ENCODE data around the gene CD40. TPM values are rescaled to one million over a fixed set of nuclear protein-coding genes. Genes with fewer than 3 reads are reported as not detected.

CD40 gene
- total RNA-seq, 3 donors from 2014 or later: 11.7 to 21.6 (median 17.0) TPM

- no peak for TF ChIP-seq CTCF (IDR thresholded peaks at IDR 0.05)
- TF ChIP-seq POLR2AphosphoS5 (IDR thresholded peaks at IDR 0.05): no peak
- no peak for TF ChIP-seq POLR2A (IDR thresholded peaks at IDR 0.05)
- Histone ChIP-seq H3K27me3 (no peaks in the 10 kb centered on the region), H3K4me3 (peak overlapping the region in 1 of 3 donors; percentile 78), H3K4me1 (peaks cover 0 to 4% of the 10 kb centered on the region in 2 donors), H3K9me3 (no peaks in the 10 kb centered on the region), H3K27ac (peak overlapping the region in 1 of 2 donors; percentile 94), H3K36me3 (no peaks in the 10 kb centered on the region)
- intact Hi-C loops (cut with DNase I; ENCODE audit: low total_unique reads): no loop called here
- no peak for DNase-seq (ENCODE audit: low spot score in 2 of 2)
Measured at GRCh38 chr20:46119547-46119946, 1.4 kb downstream of the CD40 start.

- Histone ChIP-seq H3K36me3 (no peaks in the 10 kb centered on the region), H3K27ac (no peak overlapping the region)
- no peak for TF ChIP-seq POLR2A (IDR thresholded peaks at IDR 0.05)
- TF ChIP-seq CTCF (IDR thresholded peaks at IDR 0.05): no peak
- TF ChIP-seq POLR2AphosphoS5 (IDR thresholded peaks at IDR 0.05): no peak
Measured at GRCh38 chr20:46120136-46120535, 2.0 kb downstream of the CD40 start.

GRCh38 chr20:46121184-46121930, 3.2 kb downstream of the CD40 start:
- no peak for DNase-seq (ENCODE audit: low spot score in 2 of 2)
- H3K36me3 ChIP-seq: no peaks in the 10 kb centered on the region
- H3K4me3 ChIP-seq: no peak overlapping the region
- no peaks in the 10 kb centered on the region for H3K9me3 ChIP-seq
- peaks cover 0 to 4% of the 10 kb centered on the region in 2 donors for H3K4me1 ChIP-seq
- no peaks in the 10 kb centered on the region for H3K27me3 ChIP-seq
- H3K27ac ChIP-seq: peak overlapping the region in 1 of 2 donors; percentile 12
- intact Hi-C loops (cut with DNase I; ENCODE audit: low total_unique reads): no loop called here
- no peak for TF ChIP-seq POLR2A (IDR thresholded peaks at IDR 0.05)
- no peak for TF ChIP-seq CTCF (IDR thresholded peaks at IDR 0.05)
- TF ChIP-seq POLR2AphosphoS5 (IDR thresholded peaks at IDR 0.05): no peak

More at GRCh38 chr20:46120136-46120535, 2.0 kb downstream of the CD40 start:
- no peaks in the 10 kb centered on the region for H3K27me3 ChIP-seq
- DNase-seq (ENCODE audit: low spot score in 2 of 2): no peak
- H3K4me3 ChIP-seq: no peak overlapping the region
- intact Hi-C loops (cut with DNase I; ENCODE audit: low total_unique reads): no loop called here
- no peaks in the 10 kb centered on the region for H3K9me3 ChIP-seq
- H3K4me1 ChIP-seq: peaks cover 0 to 4% of the 10 kb centered on the region in 2 donors

- no peak for TF ChIP-seq CTCF (IDR thresholded peaks at IDR 0.05)
- TF ChIP-seq POLR2A (IDR thresholded peaks at IDR 0.05): no peak
- TF ChIP-seq POLR2AphosphoS5 (IDR thresholded peaks at IDR 0.05): no peak
- Histone ChIP-seq H3K9me3 (no peaks in the 10 kb centered on the region), H3K4me1 (peaks cover 0 to 4% of the 10 kb centered on the region in 2 donors), H3K27me3 (no peaks in the 10 kb centered on the region), H3K4me3 (no peak overlapping the region), H3K27ac (no peak overlapping the region), H3K36me3 (no peaks in the 10 kb centered on the region)
- DNase-seq (ENCODE audit: low spot score in 2 of 2): no peak
- intact Hi-C loops (cut with DNase I; ENCODE audit: low total_unique reads): no loop called here
Measured at GRCh38 chr20:46122071-46122470, 4.0 kb downstream of the CD40 start.

Measured in breast epithelium (tissue), 4 donors.